PFSK-1 (cell line): ENCODE data around the gene ZNF362.

ENCODE experiments used
- FOXP2 ChIP-seq: optimal IDR thresholded peaks from 2 replicates; pipeline ENCODE3; 2011; ENCODE audit warnings: borderline replicate concordance, control low read depth, inconsistent platforms; ENCODE audit not compliant: insufficient read depth; ENCODE audit errors: extremely low read length, extremely low read depth
- POLR2AphosphoS5 ChIP-seq: IDR thresholded peaks from 2 replicates; pipeline ENCODE4 v1.6.1; 2012; ENCODE audit warnings: low read depth, mild to moderate bottlenecking, control low read depth, low read length, moderate library complexity
- SIN3A ChIP-seq: IDR thresholded peaks from 2 replicates; pipeline ENCODE4 v1.6.1; 2012; ENCODE audit warnings: mild to moderate bottlenecking, low read length, moderate library complexity, borderline replicate concordance; ENCODE audit not compliant: insufficient read depth
- TAF1 ChIP-seq: IDR thresholded peaks from 2 replicates; pipeline ENCODE4 v1.6.1; 2012; ENCODE audit warnings: low read length, control low read depth, borderline replicate concordance; ENCODE audit not compliant: insufficient read depth
- TF ChIP-seq, protein P1 (sequence below), 2 experiments: IDR thresholded peaks; 2 replicates each; pipeline versions ENCODE4 v1.6.1 to v1.8.0; 2011 to 2012; ENCODE audit warnings: low read depth in 2 of 2, low read length in 2 of 2, control low read depth in 1 of 2, inconsistent platforms in 1 of 2, mild to moderate bottlenecking in 1 of 2, moderate library complexity in 1 of 2; ENCODE audit not compliant: insufficient read depth in 1 of 2

The ZNF362 gene

DNA sequence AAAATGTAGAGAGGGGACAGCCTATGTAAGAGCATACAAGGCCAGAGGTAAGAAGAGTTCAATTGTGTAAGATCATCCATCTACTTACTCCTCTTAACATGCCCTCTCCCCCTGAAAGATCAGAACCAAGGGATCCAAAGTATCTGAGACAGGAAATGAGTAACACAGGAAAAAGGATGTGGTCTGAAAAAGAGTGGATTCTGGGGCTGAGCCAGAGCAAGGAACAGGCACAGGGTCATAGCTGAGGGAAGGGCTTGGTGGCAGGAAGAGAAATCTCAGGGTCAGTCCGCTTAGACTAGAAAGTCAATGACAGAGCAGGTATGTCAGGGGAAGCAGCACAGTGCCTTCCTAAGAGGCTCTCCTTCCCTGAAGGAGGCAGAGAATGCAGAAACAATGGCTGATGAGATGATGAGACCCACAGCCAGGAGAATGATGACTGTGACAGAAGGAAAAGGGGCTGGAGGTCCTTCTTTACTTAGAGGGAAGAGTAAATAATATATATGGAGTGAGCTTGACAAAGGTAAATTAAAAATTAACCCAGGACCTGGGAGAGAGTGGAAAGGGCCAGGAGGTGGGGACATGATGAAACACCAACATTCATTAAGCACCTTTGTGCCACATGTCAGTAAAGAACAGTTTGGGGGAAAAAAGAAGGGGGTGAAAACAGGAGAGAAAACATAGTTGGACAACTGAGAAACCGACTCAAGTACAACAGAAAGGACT, 90.8 kb downstream of the ZNF362 start:
- no peak for TF ChIP-seq FOXP2
- TF ChIP-seq, protein P1, sequence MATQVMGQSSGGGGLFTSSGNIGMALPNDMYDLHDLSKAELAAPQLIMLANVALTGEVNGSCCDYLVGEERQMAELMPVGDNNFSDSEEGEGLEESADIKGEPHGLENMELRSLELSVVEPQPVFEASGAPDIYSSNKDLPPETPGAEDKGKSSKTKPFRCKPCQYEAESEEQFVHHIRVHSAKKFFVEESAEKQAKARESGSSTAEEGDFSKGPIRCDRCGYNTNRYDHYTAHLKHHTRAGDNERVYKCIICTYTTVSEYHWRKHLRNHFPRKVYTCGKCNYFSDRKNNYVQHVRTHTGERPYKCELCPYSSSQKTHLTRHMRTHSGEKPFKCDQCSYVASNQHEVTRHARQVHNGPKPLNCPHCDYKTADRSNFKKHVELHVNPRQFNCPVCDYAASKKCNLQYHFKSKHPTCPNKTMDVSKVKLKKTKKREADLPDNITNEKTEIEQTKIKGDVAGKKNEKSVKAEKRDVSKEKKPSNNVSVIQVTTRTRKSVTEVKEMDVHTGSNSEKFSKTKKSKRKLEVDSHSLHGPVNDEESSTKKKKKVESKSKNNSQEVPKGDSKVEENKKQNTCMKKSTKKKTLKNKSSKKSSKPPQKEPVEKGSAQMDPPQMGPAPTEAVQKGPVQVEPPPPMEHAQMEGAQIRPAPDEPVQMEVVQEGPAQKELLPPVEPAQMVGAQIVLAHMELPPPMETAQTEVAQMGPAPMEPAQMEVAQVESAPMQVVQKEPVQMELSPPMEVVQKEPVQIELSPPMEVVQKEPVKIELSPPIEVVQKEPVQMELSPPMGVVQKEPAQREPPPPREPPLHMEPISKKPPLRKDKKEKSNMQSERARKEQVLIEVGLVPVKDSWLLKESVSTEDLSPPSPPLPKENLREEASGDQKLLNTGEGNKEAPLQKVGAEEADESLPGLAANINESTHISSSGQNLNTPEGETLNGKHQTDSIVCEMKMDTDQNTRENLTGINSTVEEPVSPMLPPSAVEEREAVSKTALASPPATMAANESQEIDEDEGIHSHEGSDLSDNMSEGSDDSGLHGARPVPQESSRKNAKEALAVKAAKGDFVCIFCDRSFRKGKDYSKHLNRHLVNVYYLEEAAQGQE (IDR thresholded peaks at IDR 0.05; ENCODE audit: insufficient read depth in 1 of 2, low read depth in 2 of 2, low read length in 2 of 2) = peak in 1 of 2 experiments; percentile 63; a peak in 2 of 4 replicates
- TF ChIP-seq POLR2AphosphoS5 = peak; percentile 66; the same call in 1 of the 2 replicates
- peak; percentile 78; the same call in 1 of the 2 replicates for TF ChIP-seq SIN3A
- TF ChIP-seq TAF1 = peak; percentile 71; the same call in 1 of the 2 replicates

DNA sequence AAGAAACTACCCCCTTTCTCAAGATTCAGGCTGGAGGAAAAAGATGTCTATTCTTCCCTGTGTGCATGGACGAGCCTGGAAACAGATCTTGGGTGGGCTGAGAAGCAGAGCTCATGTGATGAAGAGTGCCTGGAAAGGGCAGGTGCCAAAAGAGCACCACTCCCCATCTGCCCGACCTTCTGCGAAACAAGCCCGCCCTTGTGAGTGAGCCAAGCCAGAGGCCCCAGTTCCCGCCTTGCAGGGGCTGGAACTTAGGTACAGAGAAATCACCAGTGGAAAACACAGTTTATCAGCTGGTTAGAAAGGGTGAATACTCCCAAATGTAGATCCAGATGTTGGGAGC, 91.3 kb downstream of the ZNF362 start:
- TF ChIP-seq TAF1 (no peak), SIN3A (no peak), FOXP2 (no peak), POLR2AphosphoS5 (no peak)
- TF ChIP-seq, protein P1 (IDR thresholded peaks at IDR 0.05; ENCODE audit: insufficient read depth in 1 of 2, low read depth in 2 of 2, low read length in 2 of 2) = no peak

GRCh38 chr1:33348194-33348593, 91.9 kb downstream of the ZNF362 start:
- TF ChIP-seq SIN3A (no peak), TAF1 (peak; percentile 49; the same call in 1 of the 2 replicates)

DNA sequence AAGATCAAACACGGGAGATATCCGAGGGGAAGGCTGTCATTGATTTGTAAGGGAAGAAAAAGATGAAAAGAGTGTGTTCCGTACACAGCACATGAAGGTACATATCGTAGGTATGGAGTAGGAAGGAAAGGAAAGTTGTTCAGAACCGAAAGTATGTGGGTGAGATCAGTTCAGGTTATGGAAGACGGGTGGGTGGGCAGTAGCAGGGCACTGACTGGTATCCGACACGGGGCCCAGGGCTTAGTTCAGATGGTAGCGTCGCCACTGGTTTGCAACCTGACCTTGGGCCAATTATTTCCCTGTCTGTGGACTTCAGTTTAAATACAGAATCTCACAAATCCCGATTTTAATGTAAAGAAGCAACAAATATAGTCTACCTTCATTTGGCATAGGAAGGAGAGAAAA, 92.4 kb downstream of the ZNF362 start:
- TF ChIP-seq TAF1 (no peak), SIN3A (no peak), FOXP2 (no peak), POLR2AphosphoS5 (no peak)
- TF ChIP-seq, protein P1 (IDR thresholded peaks at IDR 0.05; ENCODE audit: insufficient read depth in 1 of 2, low read depth in 2 of 2, low read length in 2 of 2) = no peak

DNA sequence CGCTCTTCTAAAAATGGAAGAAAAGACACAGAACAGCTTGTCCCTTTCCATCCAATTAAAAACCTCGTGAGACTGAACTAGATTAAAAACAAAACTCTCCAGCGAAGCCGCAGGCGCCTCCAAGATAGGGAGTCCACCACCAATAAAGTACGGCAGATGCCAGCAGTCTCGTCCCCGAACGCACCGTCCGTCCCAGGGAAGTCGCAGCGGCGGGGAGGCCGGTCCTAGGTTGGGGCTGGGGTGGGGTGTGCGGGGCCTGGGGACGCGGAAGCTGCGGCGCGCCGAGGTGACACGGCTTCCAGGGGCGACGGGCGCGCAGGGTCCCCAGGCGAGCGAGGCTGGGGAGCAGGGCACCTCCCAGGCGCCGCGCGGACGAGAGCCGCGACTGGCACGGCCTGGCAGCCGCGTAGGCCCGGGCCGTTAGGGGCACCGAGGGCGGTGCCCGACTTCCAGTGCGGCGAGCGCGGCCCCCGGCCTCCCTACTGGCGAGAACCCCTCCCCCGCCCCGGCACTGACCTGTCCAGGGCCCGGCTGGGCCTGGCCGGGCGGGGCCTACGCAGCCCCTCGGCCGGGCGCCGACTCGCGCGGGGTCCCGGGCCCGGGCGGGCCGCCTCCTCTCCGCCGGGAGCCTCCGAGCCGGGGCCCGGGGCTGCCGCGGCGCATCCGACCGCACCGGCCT, 92.9 kb downstream of the ZNF362 start:
- no peak; the same call in 1 of the 2 replicates for TF ChIP-seq SIN3A
- TF ChIP-seq, protein P1 (IDR thresholded peaks at IDR 0.05; ENCODE audit: insufficient read depth in 1 of 2, low read depth in 2 of 2, low read length in 2 of 2) = no peak
- TF ChIP-seq POLR2AphosphoS5 = no peak; the same call in 1 of the 2 replicates
- peak; percentile 4 for TF ChIP-seq FOXP2
- no peak for TF ChIP-seq TAF1
